Measurements from ENCODE around the gene ABHD6. TPM values are rescaled to one million over a fixed set of nuclear protein-coding genes. Genes with fewer than 3 reads are reported as not detected.

ABHD6 gene
- total and polyA plus RNA-seq, 9 of the 15 experiments (the other 6 are each of a cell fraction or from before 2014, with no cell fraction given): 0.53 to 3.6 (median 2.5) TPM

GRCh38 chr3:58202917-58203360 is 34.7 kb upstream of the ABHD6 start (continued):
- no peak for TF ChIP-seq TOE1 (IDR thresholded peaks at IDR 0.05; ENCODE audit: borderline replicate concordance)
- no peak for TF ChIP-seq TOE1 (CRISPR knock-in tag; IDR thresholded peaks at IDR 0.05; ENCODE audit: borderline replicate concordance, low read depth)
- TF ChIP-seq STAG1 (CRISPR knock-in tag; IDR thresholded peaks at IDR 0.05; ENCODE audit: borderline replicate concordance): no peak
- TF ChIP-seq CBX8 (IDR thresholded peaks at IDR 0.05; ENCODE audit: borderline replicate concordance, extremely low read depth, low read depth, low read length, poor library complexity, severe bottlenecking): no peak

- no peak for FAIRE-seq
- Histone ChIP-seq H3K79me2 (ENCODE audit: control insufficient read depth, insufficient read depth, low read length) (no peaks in the 10 kb centered on the region), H3K4me1 (replicated peaks in 1 of 2; ENCODE audit: control insufficient read depth in 2 of 2, insufficient read depth in 2 of 2, low read length in 2 of 2) (no peaks in the 10 kb centered on the region), H3K9ac (ENCODE audit: insufficient read depth in 1 of 2, low read depth in 2 of 2, low read length in 2 of 2) (no peak overlapping the region), H3K4me3 (no peak overlapping the region), H2AFZ (ENCODE audit: low read depth, low read length) (no peak overlapping the region), H3K27ac (ENCODE audit: extremely low read depth, low read depth, low read length) (no peak overlapping the region), H3K9me1 (ENCODE audit: control insufficient read depth, insufficient read depth, low read length) (no peaks in the 10 kb centered on the region), H3K27me3 (ENCODE audit: control insufficient read depth in 2 of 2, insufficient read depth in 2 of 2, low read length in 2 of 2) (peaks cover 7 to 41% of the 10 kb centered on the region in 2 experiments; a peak in 4 of 5 replicates), H3K4me2 (ENCODE audit: insufficient read depth, low read length) (no peak overlapping the region), H3K9me3 (replicated peaks; ENCODE audit: control insufficient read depth, insufficient read depth, low read depth, low read length) (no peaks in the 10 kb centered on the region), H3K36me3 (ENCODE audit: control insufficient read depth, insufficient read depth, low read length) (no peaks in the 10 kb centered on the region), H4K20me1 (replicated peaks; ENCODE audit: control insufficient read depth, insufficient read depth, low read length) (no peaks in the 10 kb centered on the region)
- intact Hi-C loops (cut with micrococcal nuclease): no loop called here
- no peak for TF ChIP-seq JUN (IDR thresholded peaks at IDR 0.05; ENCODE audit: borderline replicate concordance, low read depth, low read length)
- TF ChIP-seq JUN (CRISPR knock-in tag; IDR thresholded peaks at IDR 0.05; ENCODE audit: borderline replicate concordance): no peak
- no peak for TF ChIP-seq NEUROD1 (IDR thresholded peaks at IDR 0.05; ENCODE audit: borderline replicate concordance, low read depth, low read length, partially characterized antibody)
- TF ChIP-seq ZNF444 (CRISPR knock-in tag; IDR thresholded peaks at IDR 0.05): no peak
- TF ChIP-seq POLR2AphosphoS2 (IDR thresholded peaks at IDR 0.05; ENCODE audit: low read length): no peak
- no peak for TF ChIP-seq MXI1 (IDR thresholded peaks at IDR 0.05; ENCODE audit: low read depth, low read length)
- TF ChIP-seq RFX7 (CRISPR knock-in tag; IDR thresholded peaks at IDR 0.05): no peak
- no peak for TF ChIP-seq ETV1 (tag; conservative IDR thresholded peaks at IDR 0.05; ENCODE audit: low read depth)
- ChIA-PET CTCF (ENCODE audit: low intra/inter-chr PET ratio) (no interaction called here), POLR2A (no interaction called here)
- 4% methylated on average over 4 of the region's 4 CpGs for WGBS (ENCODE audit: insufficient coverage, low coverage, missing lambda C conversion rate)
- DNase-seq (ENCODE audit: extremely low read depth in 1 of 4, low spot score in 3 of 4): no peak
- in situ Hi-C loops (cut with MboI): no loop called here
- no TSS peak for BruUV-seq (replicated peaks)
- ATAC-seq: no peak
Observed at GRCh38 chr3:58203541-58203940, 34.1 kb upstream of the ABHD6 start.

All from K562 (cell line).